IMR-90 (cell line): ENCODE results near the gene PXYLP1. TPM values are rescaled to one million over a fixed set of nuclear protein-coding genes. Genes with fewer than 3 reads are reported as not detected.

ENCODE experiments used
- ATAC-seq: fragments of 200-7000 bp; cut with Tn5 transposase; 2 replicates; pipeline ENCODE4 v1.9.1; 2020; ENCODE audit warnings: low read depth, mild to moderate bottlenecking, moderate library complexity
- BruUV-seq: library from RNA; stranded (reverse); fragments of 400-500 nt; replicated peaks from 2 replicates; lab custom pipeline; 2021; lab: Mats Ljungman, UMichigan
- CTCF ChIA-PET: fragments of 300-600 bp; formaldehyde crosslinking; extraction: SDS; loops from one replicate; lab custom pipeline; 2021; ENCODE audit warnings: antibody characterized with exemption; lab: Yijun Ruan, JAX
- POLR2A ChIA-PET: fragments of 300-600 bp; sonication (Branson Sonifier 250); formaldehyde crosslinking; loops from one replicate; lab custom pipeline; 2022; ENCODE audit warnings: antibody characterized with exemption; ENCODE audit not compliant: unreplicated experiment; lab: Charles Lee
- DNase-seq: peaks from one replicate; pipeline ENCODE4 v3.0.0; 2013
- H2AFZ ChIP-seq: replicated peaks from 2 replicates; pipeline ENCODE3; 2013; ENCODE audit warnings: low read length, mild to moderate bottlenecking; ENCODE audit not compliant: poor library complexity
- H2AK5ac ChIP-seq: 2 replicates; pipeline ENCODE4 v1.6.1; 2013; ENCODE audit warnings: low read depth, low read length, inconsistent platforms
- H2AK9ac ChIP-seq: replicated peaks from 2 replicates; pipeline ENCODE3; 2013; ENCODE audit warnings: mild to moderate bottlenecking, low read depth, low read length, moderate library complexity; ENCODE audit not compliant: poor library complexity
- H2BK120ac ChIP-seq: 2 replicates; pipeline ENCODE4 v1.6.1; 2013; ENCODE audit warnings: low read depth, low read length, inconsistent platforms
- H2BK15ac ChIP-seq: 3 replicates; pipeline ENCODE4 v1.6.1; 2013; ENCODE audit warnings: low read depth, low read length, inconsistent platforms
- H2BK20ac ChIP-seq: 2 replicates; pipeline ENCODE4 v1.6.1; 2013; ENCODE audit warnings: low read depth, mild to moderate bottlenecking, inconsistent platforms, low read length, moderate library complexity
- H2BK5ac ChIP-seq: 2 replicates; pipeline ENCODE4 v1.6.1; 2013; ENCODE audit warnings: mild to moderate bottlenecking, low read depth, low read length, inconsistent platforms; ENCODE audit not compliant: poor library complexity, severe bottlenecking
- H3K14ac ChIP-seq: replicated peaks from 2 replicates; pipeline ENCODE4 v1.6.1; 2013; ENCODE audit warnings: low read depth, low read length, inconsistent platforms
- H3K18ac ChIP-seq: 2 replicates; pipeline ENCODE4 v1.6.1; 2013; ENCODE audit warnings: low read depth, low read length, control low read depth
- H3K23ac ChIP-seq: 2 replicates; pipeline ENCODE4 v1.6.1; 2013; ENCODE audit warnings: low read depth, low read length, inconsistent platforms
- H3K27ac ChIP-seq: 2 replicates; pipeline ENCODE4 v1.5.1; 2013; ENCODE audit warnings: mild to moderate bottlenecking, control low read depth, low read length; ENCODE audit not compliant: insufficient read depth
- H3K27me3 ChIP-seq: 2 replicates; pipeline ENCODE4 v1.6.1; 2013; ENCODE audit warnings: low read length; ENCODE audit not compliant: control insufficient read depth, insufficient read depth
- H3K36me3 ChIP-seq: 2 replicates; pipeline ENCODE4 v1.6.1; 2013; ENCODE audit warnings: low read length, mixed read lengths; ENCODE audit not compliant: control insufficient read depth, insufficient read depth
- H3K4ac ChIP-seq: 2 replicates; pipeline ENCODE4 v1.6.1; 2013; ENCODE audit warnings: low read depth, low read length, inconsistent platforms
- H3K4me1 ChIP-seq: 2 replicates; pipeline ENCODE4 v1.6.1; 2013; ENCODE audit warnings: low read length, mixed read lengths; ENCODE audit not compliant: control insufficient read depth, insufficient read depth
- H3K4me2 ChIP-seq: 2 replicates; pipeline ENCODE4 v1.6.1; 2013; ENCODE audit warnings: low read depth, mild to moderate bottlenecking, control low read depth, low read length, moderate library complexity
- H3K4me3 ChIP-seq: 2 replicates; pipeline ENCODE4 v1.5.1; 2013; ENCODE audit warnings: low read depth, mild to moderate bottlenecking, control low read depth, low read length, moderate library complexity; ENCODE audit not compliant: insufficient read depth
- H3K56ac ChIP-seq: 2 replicates; pipeline ENCODE4 v1.6.1; 2013; ENCODE audit warnings: low read length, inconsistent platforms; ENCODE audit not compliant: insufficient read depth; ENCODE audit errors: extremely low read depth
- H3K79me1 ChIP-seq, 2 experiments: 2 replicates each; pipeline ENCODE4 v1.6.1; 2013; ENCODE audit warnings: low read length in 2 of 2, inconsistent platforms in 1 of 2, low read depth in 1 of 2
- H3K9ac ChIP-seq: 2 replicates; pipeline ENCODE4 v1.6.1; 2013; ENCODE audit warnings: low read depth, low read length, control low read depth
- H3K9me1 ChIP-seq: 2 replicates; pipeline ENCODE4 v1.6.1; 2013; ENCODE audit warnings: low read length, inconsistent platforms; ENCODE audit not compliant: insufficient read depth
- H3K9me3 ChIP-seq: 2 replicates; pipeline ENCODE4 v1.6.1; 2013; ENCODE audit warnings: low read length; ENCODE audit not compliant: control insufficient read depth, insufficient read depth
- H4K20me1 ChIP-seq: 2 replicates; pipeline ENCODE4 v1.6.1; 2013; ENCODE audit warnings: low read length, inconsistent platforms; ENCODE audit not compliant: insufficient read depth
- H4K5ac ChIP-seq: 2 replicates; pipeline ENCODE4 v1.6.1; 2013; ENCODE audit warnings: mild to moderate bottlenecking, low read depth, low read length, control low read depth
- H4K8ac ChIP-seq, 2 experiments: 2 replicates each; pipeline ENCODE4 v1.6.1; 2013; ENCODE audit warnings: low read depth in 2 of 2, low read length in 2 of 2, control low read depth in 1 of 2, inconsistent platforms in 1 of 2
- H4K91ac ChIP-seq: 2 replicates; pipeline ENCODE4 v1.6.1; 2013; ENCODE audit warnings: low read depth, low read length, inconsistent platforms; ENCODE audit not compliant: insufficient read depth
- CEBPB ChIP-seq: IDR thresholded peaks from 2 replicates; pipeline ENCODE4 v1.6.1; 2012; ENCODE audit warnings: low read depth, low read length, improper control_type of control experiment
- MAZ ChIP-seq: IDR thresholded peaks from 2 replicates; pipeline ENCODE4 v1.6.1; 2012; ENCODE audit warnings: low read depth, mild to moderate bottlenecking, low read length, improper control_type of control experiment, moderate library complexity, borderline replicate concordance
- MXI1 ChIP-seq: IDR thresholded peaks from 2 replicates; pipeline ENCODE4 v1.6.1; 2012; ENCODE audit warnings: low read depth, mild to moderate bottlenecking, low read length, moderate library complexity, borderline replicate concordance
- RCOR1 ChIP-seq: IDR thresholded peaks from 2 replicates; pipeline ENCODE4 v1.6.1; 2012; ENCODE audit warnings: mild to moderate bottlenecking, low read length, improper control_type of control experiment; ENCODE audit not compliant: insufficient replicate concordance
- RFX5 ChIP-seq: IDR thresholded peaks from 2 replicates; pipeline ENCODE4 v1.8.0; 2012; ENCODE audit warnings: low read depth, mild to moderate bottlenecking, low read length, moderate library complexity
- USF2 ChIP-seq: fragments of 150-350 bp; IDR thresholded peaks from 2 replicates; pipeline ENCODE4 v1.6.1; 2017; ENCODE audit warnings: mild to moderate bottlenecking, antibody characterized with exemption, low read length, low read depth
- WGBS, 2 experiments: methylation state at CpG; one replicate each; pipeline versions ENCODE4 v1.1.5 to v1.1.7; 2013; ENCODE audit warnings: missing lambda C conversion rate in 2 of 2; ENCODE audit not compliant: insufficient read length in 1 of 2; ENCODE audit errors: extremely low coverage in 2 of 2; 5-methylcytosine and 5-hydroxymethylcytosine counted together
- dilution Hi-C: fragments of 300-500 bp; cut with HindIII; formaldehyde crosslinking; loops from one replicate; pipeline ENCODE4 v1.14.3; 2018; ENCODE audit warnings: low sequenced_read_pairs; ENCODE audit not compliant: unreplicated experiment
- in situ Hi-C: fragments of 300-500 bp; cut with MboI; formaldehyde crosslinking; loops from 3 replicates; pipeline ENCODE4 v1.14.3; 2019; ENCODE audit warnings: low sequenced_read_pairs, inconsistent platforms, mixed read lengths
- intact Hi-C: fragments of 100-400 bp; cut with micrococcal nuclease; formaldehyde crosslinking; loops from 2 replicates; pipeline ENCODE4 v1.10.0; 2022
- polyA plus RNA-seq, 3 experiments: library from polyadenylated mRNA; depleted of rRNA; stranded (reverse); fragments of >200 nt; gene quantifications; 2 replicates each; pipeline ENCODE4 v1.2.3, GENCODE V29; 2012; ENCODE audit warnings: low replicate concordance in 1 of 3
- total RNA-seq: library from RNA; depleted of rRNA; stranded (reverse); fragments of >200 nt; gene quantifications from 2 replicates; pipeline ENCODE4 v1.2.3, GENCODE V29; 2012
- TF ChIP-seq, protein P1 (sequence below): fragments of 150-350 bp; IDR thresholded peaks from 2 replicates; pipeline ENCODE4 v1.6.1; 2016; ENCODE audit warnings: low read depth, mild to moderate bottlenecking, low read length, moderate library complexity, borderline replicate concordance

PXYLP1 gene
- total and polyA plus RNA-seq, 2 of the 4 experiments (the other 2 are of a cell fraction), result 11.7 to 15.6 TPM

GRCh38 chr3:141321109-141321497 lies 89.5 kb downstream of the PXYLP1 start:
- H3K79me1 ChIP-seq, result no peaks in the 10 kb centered on the region
- no peaks in the 10 kb centered on the region for H3K36me3 ChIP-seq
- no peak overlapping the region; the same call in 1 of the 2 replicates for H3K18ac ChIP-seq
- peak overlapping the region; percentile 58 to 71; a peak in 3 of 4 replicates for H4K8ac ChIP-seq
- peak overlapping the region; percentile 73 for H2BK120ac ChIP-seq
- no peak overlapping the region for H3K4me3 ChIP-seq
- in situ Hi-C loops, result no loop called here
- no peak overlapping the region for H3K56ac ChIP-seq
- no peak overlapping the region for H3K4me2 ChIP-seq
- no peak overlapping the region for H3K27ac ChIP-seq
- peaks cover 2% of the 10 kb centered on the region for H3K9me1 ChIP-seq
- POLR2A ChIA-PET, result no interaction called here
- no peak overlapping the region for H4K5ac ChIP-seq
- H3K4me1 ChIP-seq, result peaks cover 8% of the 10 kb centered on the region; the same call in 1 of the 2 replicates
- no peaks in the 10 kb centered on the region for H3K27me3 ChIP-seq
- no peak overlapping the region for H3K9ac ChIP-seq
- TF ChIP-seq, protein P1, sequence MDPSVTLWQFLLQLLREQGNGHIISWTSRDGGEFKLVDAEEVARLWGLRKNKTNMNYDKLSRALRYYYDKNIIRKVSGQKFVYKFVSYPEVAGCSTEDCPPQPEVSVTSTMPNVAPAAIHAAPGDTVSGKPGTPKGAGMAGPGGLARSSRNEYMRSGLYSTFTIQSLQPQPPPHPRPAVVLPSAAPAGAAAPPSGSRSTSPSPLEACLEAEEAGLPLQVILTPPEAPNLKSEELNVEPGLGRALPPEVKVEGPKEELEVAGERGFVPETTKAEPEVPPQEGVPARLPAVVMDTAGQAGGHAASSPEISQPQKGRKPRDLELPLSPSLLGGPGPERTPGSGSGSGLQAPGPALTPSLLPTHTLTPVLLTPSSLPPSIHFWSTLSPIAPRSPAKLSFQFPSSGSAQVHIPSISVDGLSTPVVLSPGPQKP, result no peak
- TF ChIP-seq MAZ (no peak), MXI1 (no peak), CEBPB (no peak), RFX5 (no peak), USF2 (no peak), RCOR1 (no peak)
- peak overlapping the region; percentile 6 for H2AFZ ChIP-seq
- H3K23ac ChIP-seq, result no peak overlapping the region
- DNase-seq (peak; percentile 58), ATAC-seq (peak; percentile 61)
- 0 out of 2 replicates have a peak overlapping the region, but pooled peaks have one; percentile 38 for H4K91ac ChIP-seq
- H4K20me1 ChIP-seq, result no peaks in the 10 kb centered on the region
- peak overlapping the region; percentile 4 for H2AK9ac ChIP-seq
- intact Hi-C loops, result no loop called here
- no peak overlapping the region; the same call in 1 of the 2 replicates for H2AK5ac ChIP-seq
- peak overlapping the region; percentile 66; the same call in 1 of the 3 replicates for H2BK15ac ChIP-seq
- H3K9me3 ChIP-seq, result no peaks in the 10 kb centered on the region
- H3K4ac ChIP-seq, result peak overlapping the region; percentile 60
- peak overlapping the region; percentile 45 for H2BK5ac ChIP-seq
- dilution Hi-C loops, result no loop called here
- H3K14ac ChIP-seq, result peak overlapping the region; percentile 56
- BruUV-seq, result no TSS peak
- WGBS, 2 experiments, result no CpG with 5 or more reads among the region's 1 CpG
- CTCF ChIA-PET, result interaction anchor here (0.7 kb wide), 1 partner anchor 10 kb away, joined by 3 read pairs; no protein-coding TSS in a partner anchor
- H2BK20ac ChIP-seq, result peak overlapping the region; percentile 92; the same call in 1 of the 2 replicates
